Body of pancreas (tissue), 4 donors: ENCODE measurements around the gene PBX2.
A peak's percentile ranks its signal among the peaks of the same experiment; 100 is the strongest.

Experiments used
- POLR2A ChIP-seq, 3 donors: fragments of 450-650 bp; IDR thresholded peaks; one replicate each; pipeline ENCODE4 v1.6.1; 2016; ENCODE audit warnings: antibody characterized with exemption in 3 of 3, mild to moderate bottlenecking in 2 of 3
- TF ChIP-seq, protein P1 (sequence below), 7 experiments: fragments of 450-650 bp in 4 of 7; fragments of 200-600 bp in 3 of 7; sonication (generic) in 3 of 7; IDR thresholded peaks; one replicate each; pipeline ENCODE4 v1.5.1; 2016 to 2019; ENCODE audit warnings: antibody characterized with exemption in 7 of 7

DNA sequence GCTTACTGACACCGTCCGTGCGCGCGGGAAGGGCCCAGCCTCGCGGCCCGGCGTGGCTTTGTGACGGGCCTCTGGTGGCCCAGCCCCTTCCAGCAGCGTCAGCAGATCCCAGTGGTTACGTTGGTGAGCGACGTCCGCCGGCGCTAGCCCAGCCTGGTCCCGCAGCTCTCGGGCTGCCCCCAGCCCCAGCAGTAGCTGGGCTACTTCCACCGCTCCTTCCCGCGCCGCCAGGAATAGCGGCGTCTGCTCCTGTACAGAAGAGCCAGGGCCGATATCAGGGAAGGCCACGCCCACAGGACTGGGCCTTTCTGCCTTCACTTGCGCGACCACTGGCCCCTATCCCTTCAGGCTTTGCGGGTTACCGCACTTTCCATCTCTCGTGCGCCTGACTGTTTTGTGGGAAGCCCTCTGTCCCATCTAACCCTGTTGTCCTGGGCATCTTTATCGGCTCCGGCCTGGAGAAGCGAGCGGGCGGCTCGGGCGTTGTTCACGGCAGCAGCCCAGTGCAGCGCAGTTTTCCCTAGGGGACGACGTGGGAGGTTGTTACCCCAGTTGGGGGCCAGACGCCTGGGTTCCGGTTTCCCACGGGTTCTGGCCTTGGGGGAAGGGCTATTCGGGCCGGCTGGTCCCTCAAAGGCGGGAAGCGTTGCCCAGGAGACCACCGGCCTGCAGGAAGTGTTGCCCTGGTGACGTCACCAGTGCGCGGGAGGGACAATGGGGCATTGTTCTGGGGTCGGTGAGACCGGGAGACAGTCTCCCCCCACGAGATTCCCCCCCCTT, 6.1 kb upstream of the PBX2 start:
- peak; percentile 97 to 99 (median 99) for TF ChIP-seq POLR2A (IDR thresholded peaks at IDR 0.05)
- TF ChIP-seq, protein P1, sequence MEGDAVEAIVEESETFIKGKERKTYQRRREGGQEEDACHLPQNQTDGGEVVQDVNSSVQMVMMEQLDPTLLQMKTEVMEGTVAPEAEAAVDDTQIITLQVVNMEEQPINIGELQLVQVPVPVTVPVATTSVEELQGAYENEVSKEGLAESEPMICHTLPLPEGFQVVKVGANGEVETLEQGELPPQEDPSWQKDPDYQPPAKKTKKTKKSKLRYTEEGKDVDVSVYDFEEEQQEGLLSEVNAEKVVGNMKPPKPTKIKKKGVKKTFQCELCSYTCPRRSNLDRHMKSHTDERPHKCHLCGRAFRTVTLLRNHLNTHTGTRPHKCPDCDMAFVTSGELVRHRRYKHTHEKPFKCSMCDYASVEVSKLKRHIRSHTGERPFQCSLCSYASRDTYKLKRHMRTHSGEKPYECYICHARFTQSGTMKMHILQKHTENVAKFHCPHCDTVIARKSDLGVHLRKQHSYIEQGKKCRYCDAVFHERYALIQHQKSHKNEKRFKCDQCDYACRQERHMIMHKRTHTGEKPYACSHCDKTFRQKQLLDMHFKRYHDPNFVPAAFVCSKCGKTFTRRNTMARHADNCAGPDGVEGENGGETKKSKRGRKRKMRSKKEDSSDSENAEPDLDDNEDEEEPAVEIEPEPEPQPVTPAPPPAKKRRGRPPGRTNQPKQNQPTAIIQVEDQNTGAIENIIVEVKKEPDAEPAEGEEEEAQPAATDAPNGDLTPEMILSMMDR (IDR thresholded peaks at IDR 0.05): peak in 1 of 7 experiments; percentile 9
